ENCODE measurements around the gene MYRIP. TPM values are rescaled to one million over a fixed set of nuclear protein-coding genes. Genes with fewer than 3 reads are reported as not detected.

The MYRIP gene
- total RNA-seq, 1 experiment from 2014 or later = 0.59 TPM

GRCh38 chr3:39805650-39806049, 3.8 kb upstream of the MYRIP start:
- Histone ChIP-seq H3K27me3 (replicated peaks; ENCODE audit: control insufficient read depth, insufficient read depth, low read length) (peaks cover 3% of the 10 kb centered on the region), H3K9me3 (no peaks in the 10 kb centered on the region), H3K36me3 (ENCODE audit: control insufficient read depth, insufficient read depth, low read length) (no peaks in the 10 kb centered on the region), H3K4me3 (ENCODE audit: low read depth, low read length) (no peak overlapping the region), H3K4me1 (peaks cover 7% of the 10 kb centered on the region; the same call in 1 of the 2 replicates)
- peaks cover 6% of the 10 kb centered on the region for H3K36me3 Mint-ChIP-seq (ENCODE audit: insufficient read depth, unreplicated experiment)
- TF ChIP-seq CTCF (IDR thresholded peaks at IDR 0.05; ENCODE audit: insufficient read depth in 1 of 2, low read depth in 1 of 2, low read length in 1 of 2, severe bottlenecking in 1 of 2, unreplicated experiment in 1 of 2) = no peak
- ChIA-PET POLR2A (no interaction called here), CTCF (interaction anchor here (0.6 kb wide), 1 partner anchor 713 kb away, joined by 3 read pairs; no protein-coding TSS in a partner anchor)
- DNase-seq = no peak
- peaks cover 24% of the 10 kb centered on the region for H3K27me3 Mint-ChIP-seq (ENCODE audit: insufficient read depth, unreplicated experiment)
- intact Hi-C loops (cut with micrococcal nuclease; ENCODE audit: unreplicated experiment) = loop anchor here (5.0 kb wide), 2 partner anchors 98 to 177 kb away; no protein-coding TSS in a partner anchor
- H3K9me3 Mint-ChIP-seq (ENCODE audit: unreplicated experiment) = peaks cover 10% of the 10 kb centered on the region
- H3K4me1 Mint-ChIP-seq (ENCODE audit: low read depth, unreplicated experiment) = no peaks in the 10 kb centered on the region
- no peak overlapping the region for H3K27ac Mint-ChIP-seq (ENCODE audit: unreplicated experiment)
- no peak overlapping the region for H3K4me3 Mint-ChIP-seq (ENCODE audit: unreplicated experiment)
- BruUV-seq (replicated peaks) = no TSS peak

GRCh38 chr3:39806820-39807219, 2.6 kb upstream of the MYRIP start:
- intact Hi-C loops (cut with micrococcal nuclease; ENCODE audit: unreplicated experiment) = loop anchor here (5.0 kb wide), 2 partner anchors 100 to 175 kb away; no protein-coding TSS in a partner anchor
- ChIA-PET POLR2A (no interaction called here), CTCF (no interaction called here)
- no peaks in the 10 kb centered on the region for H3K36me3 ChIP-seq (ENCODE audit: control insufficient read depth, insufficient read depth, low read length)
- peaks cover 4% of the 10 kb centered on the region for H3K27me3 ChIP-seq (replicated peaks; ENCODE audit: control insufficient read depth, insufficient read depth, low read length)
- Mint-ChIP-seq H3K9me3 (ENCODE audit: unreplicated experiment) (peaks cover 10% of the 10 kb centered on the region), H3K27ac (ENCODE audit: unreplicated experiment) (no peak overlapping the region), H3K36me3 (ENCODE audit: insufficient read depth, unreplicated experiment) (peaks cover 6% of the 10 kb centered on the region), H3K27me3 (ENCODE audit: insufficient read depth, unreplicated experiment) (peaks cover 33% of the 10 kb centered on the region), H3K4me3 (ENCODE audit: unreplicated experiment) (no peak overlapping the region), H3K4me1 (ENCODE audit: low read depth, unreplicated experiment) (no peaks in the 10 kb centered on the region)
- TF ChIP-seq CTCF (IDR thresholded peaks at IDR 0.05; ENCODE audit: insufficient read depth in 1 of 2, low read depth in 1 of 2, low read length in 1 of 2, severe bottlenecking in 1 of 2, unreplicated experiment in 1 of 2) = no peak
- no peak for DNase-seq
- no TSS peak for BruUV-seq (replicated peaks)
- H3K4me1 ChIP-seq = peaks cover 7% of the 10 kb centered on the region; the same call in 1 of the 2 replicates
- no peaks in the 10 kb centered on the region for H3K9me3 ChIP-seq
- H3K4me3 ChIP-seq (ENCODE audit: low read depth, low read length) = no peak overlapping the region

- ChIA-PET POLR2A (no interaction called here), CTCF (no interaction called here)
- intact Hi-C loops (cut with micrococcal nuclease; ENCODE audit: unreplicated experiment) = loop anchor here (5.0 kb wide), 2 partner anchors 101 to 174 kb away; no protein-coding TSS in a partner anchor
- no peaks in the 10 kb centered on the region for H3K4me1 Mint-ChIP-seq (ENCODE audit: low read depth, unreplicated experiment)
- DNase-seq = peak; percentile 15 to 32
- Histone ChIP-seq H3K36me3 (ENCODE audit: control insufficient read depth, insufficient read depth, low read length) (no peaks in the 10 kb centered on the region), H3K4me3 (ENCODE audit: low read depth, low read length) (peak overlapping the region; percentile 35), H3K27me3 (replicated peaks; ENCODE audit: control insufficient read depth, insufficient read depth, low read length) (peaks cover 4% of the 10 kb centered on the region), H3K4me1 (peaks cover 7% of the 10 kb centered on the region; the same call in 1 of the 2 replicates), H3K9me3 (no peaks in the 10 kb centered on the region)
- H3K27me3 Mint-ChIP-seq (ENCODE audit: insufficient read depth, unreplicated experiment) = peaks cover 33% of the 10 kb centered on the region
- TF ChIP-seq CTCF (IDR thresholded peaks at IDR 0.05; ENCODE audit: insufficient read depth in 1 of 2, low read depth in 1 of 2, low read length in 1 of 2, severe bottlenecking in 1 of 2, unreplicated experiment in 1 of 2) = no peak
- no peak overlapping the region for H3K27ac Mint-ChIP-seq (ENCODE audit: unreplicated experiment)
- H3K36me3 Mint-ChIP-seq (ENCODE audit: insufficient read depth, unreplicated experiment) = peaks cover 6% of the 10 kb centered on the region
- peak overlapping the region; percentile 67 for H3K4me3 Mint-ChIP-seq (ENCODE audit: unreplicated experiment)
- BruUV-seq (replicated peaks) = no TSS peak
- peaks cover 10% of the 10 kb centered on the region for H3K9me3 Mint-ChIP-seq (ENCODE audit: unreplicated experiment)
Observed at GRCh38 chr3:39808467-39809180, 785 bp upstream of the MYRIP start.
